HG02610 (cell line): ENCODE data around the gene PAH.
"Not testable (repeated sequence)": the region's sequence is repeated elsewhere in the genome, so short reads cannot be mapped to it uniquely, and the experiment has no call there.

Source experiments
- ATAC-seq: cut with Tn5 transposase; IDR thresholded peaks from one replicate; pipeline ENCODE4 v1.9.1; 2021; ENCODE audit warnings: mild to moderate bottlenecking, moderate library complexity; ENCODE audit not compliant: unreplicated experiment

The PAH gene

GRCh38 chr12:102833687-102834441 lies 83.2 kb downstream of the PAH start:
- no peak for ATAC-seq

DNA sequence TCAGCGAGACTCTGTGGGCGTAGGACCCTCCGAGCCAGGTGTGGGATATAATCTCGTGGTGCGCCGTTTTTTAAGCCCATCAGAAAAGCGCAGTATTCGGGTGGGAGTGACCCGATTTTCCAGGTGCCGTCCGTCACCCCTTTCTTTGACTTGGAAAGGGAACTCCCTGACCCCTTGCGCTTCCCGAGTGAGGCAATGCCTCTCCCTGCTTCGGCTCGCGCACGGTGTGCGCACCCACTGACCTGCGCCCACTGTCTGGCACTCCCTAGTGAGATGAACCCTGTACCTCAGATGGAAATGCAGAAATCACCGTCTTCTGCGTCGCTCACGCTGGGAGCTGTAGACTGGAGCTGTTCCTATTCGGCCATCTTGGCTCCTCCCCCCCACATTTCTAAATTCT lies 84.2 kb downstream of the PAH start:
- not testable (repeated sequence) for ATAC-seq

- no peak for ATAC-seq
Measured at GRCh38 chr12:102824218-102824835, 92.7 kb downstream of the PAH start.

DNA sequence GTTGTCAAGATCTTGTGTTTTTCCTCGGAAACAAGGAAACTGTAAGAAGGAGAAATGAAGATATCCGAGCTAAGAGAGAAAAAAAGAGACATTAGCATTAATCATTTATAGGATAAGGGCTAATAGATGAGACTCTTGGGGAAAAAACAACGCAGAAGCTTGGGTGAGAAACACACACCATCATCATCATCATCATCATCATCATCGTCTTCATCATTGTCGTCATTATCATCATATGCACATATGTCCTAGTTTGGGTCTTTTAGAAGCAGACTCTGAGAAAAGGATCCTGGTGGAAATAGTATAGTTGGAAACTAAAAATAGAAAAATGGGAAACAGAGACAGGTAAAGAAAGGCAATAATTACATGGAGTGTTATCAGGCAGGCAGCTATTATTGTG lies 95.9 kb downstream of the PAH start:
- no peak for ATAC-seq

DNA sequence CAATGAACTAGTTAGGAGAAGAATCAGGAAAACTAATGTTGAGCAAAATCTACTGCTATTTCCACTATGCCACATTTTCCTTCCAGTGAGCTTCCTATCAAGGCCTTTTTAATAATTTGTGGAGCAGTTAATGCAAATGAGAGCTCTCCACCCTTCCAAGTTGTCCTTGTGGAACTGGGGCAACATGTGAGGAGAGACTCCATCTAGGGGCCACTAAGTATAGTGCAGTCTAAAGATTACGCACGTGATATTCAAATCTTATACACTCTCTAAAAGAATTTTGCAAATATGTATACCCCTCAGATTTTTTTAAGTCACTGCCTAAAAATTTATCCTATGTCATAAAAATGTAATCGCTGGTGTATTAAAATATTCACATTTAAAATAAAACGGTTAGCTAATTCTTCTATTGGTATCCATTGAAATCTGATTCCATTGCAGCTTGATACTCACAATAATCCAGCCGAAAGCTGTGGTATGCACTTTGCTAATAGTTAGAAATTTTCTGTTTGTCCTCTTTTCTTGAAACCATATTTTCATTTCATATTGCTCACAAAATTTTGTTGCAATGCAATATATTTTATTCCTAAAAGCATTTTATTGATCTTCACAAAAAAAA lies 100.1 kb downstream of the PAH start:
- no peak for ATAC-seq

DNA sequence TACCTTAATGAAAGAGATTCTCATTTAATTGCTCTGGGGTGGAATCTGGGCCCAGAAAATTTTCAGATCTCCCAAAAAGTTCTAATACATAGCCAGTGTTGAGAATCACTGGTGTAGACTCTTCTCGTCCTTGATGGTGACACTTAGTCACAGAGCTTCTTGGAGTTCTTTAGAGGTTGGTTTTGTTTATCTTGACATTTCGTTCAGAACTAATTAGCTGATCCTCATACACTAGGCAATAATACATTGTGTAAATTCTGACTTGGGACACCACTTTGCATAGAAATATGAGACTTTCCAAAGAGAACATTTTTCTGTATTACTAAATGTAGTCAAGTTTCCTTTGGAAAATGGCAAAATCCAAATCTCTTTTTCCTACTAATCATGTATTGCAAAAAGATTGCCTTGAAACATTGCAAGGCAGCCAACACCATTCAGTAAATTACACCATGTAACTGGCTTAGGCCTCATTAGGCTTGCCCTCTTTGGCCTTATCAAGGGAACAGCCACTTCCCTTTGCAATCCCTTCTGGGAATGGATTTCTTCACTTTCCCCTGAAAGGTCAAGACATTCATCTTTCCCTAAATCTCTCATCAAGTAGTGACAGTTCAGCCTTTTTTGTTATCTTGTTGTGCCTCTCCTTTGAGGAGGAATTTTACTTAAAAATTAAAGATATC lies 102.2 kb downstream of the PAH start:
- ATAC-seq, result no peak

DNA sequence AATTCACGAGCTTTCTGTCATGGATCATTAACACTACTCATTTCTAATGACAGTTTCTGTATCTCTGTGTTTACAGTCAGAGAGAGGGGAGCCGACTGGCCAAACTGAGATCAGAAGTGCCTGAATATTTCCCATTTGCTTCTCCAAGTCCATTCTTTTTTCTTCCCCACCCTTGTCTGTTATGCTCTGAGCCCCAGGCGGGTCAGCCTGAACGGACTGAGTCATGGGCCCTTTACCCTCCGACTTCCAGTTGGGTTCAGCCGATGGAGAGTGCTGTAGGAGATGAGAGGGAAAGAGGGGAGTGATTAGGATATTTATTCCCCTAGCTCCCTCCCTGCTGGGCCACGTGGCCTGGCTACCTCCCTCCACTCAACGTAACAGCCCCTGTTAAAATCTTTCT lies 104.7 kb downstream of the PAH start:
- ATAC-seq, result no peak

DNA sequence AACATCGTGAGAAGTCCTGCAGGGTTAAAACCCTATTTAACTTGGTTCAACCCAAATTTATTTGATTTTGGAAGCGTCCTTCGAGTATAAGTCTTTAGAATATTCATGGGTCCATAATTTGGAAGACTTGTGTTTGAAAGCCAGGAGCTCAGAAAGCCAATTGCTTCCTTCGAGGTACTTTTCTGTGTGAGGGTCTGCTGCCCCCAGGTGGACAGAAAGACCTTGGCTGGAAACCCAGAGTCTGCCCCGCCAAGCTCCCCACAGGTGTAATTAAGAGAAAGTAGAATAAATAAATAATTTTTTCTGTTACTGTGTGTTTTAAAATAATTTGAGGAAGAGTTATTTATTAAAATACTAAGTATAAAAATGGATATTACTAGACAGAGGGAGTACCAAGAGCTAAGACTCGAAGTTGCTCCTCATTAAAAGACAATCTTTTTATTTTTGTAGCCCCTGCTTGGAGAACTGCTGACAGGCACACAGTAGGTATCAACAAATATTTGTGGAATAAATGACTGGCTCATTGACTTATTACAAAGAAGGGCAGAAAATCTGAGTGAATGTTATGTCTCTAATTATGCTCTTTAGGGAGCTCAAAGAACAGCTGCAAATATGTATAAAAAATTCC lies 105.8 kb downstream of the PAH start:
- no peak for ATAC-seq

GRCh38 chr12:102808412-102808811 lies 108.6 kb downstream of the PAH start:
- no peak for ATAC-seq

- ATAC-seq, result no peak
Measured at GRCh38 chr12:102806592-102806991, 110.5 kb downstream of the PAH start.

- no peak for ATAC-seq
Measured at GRCh38 chr12:102806110-102806509, 110.9 kb downstream of the PAH start.

DNA sequence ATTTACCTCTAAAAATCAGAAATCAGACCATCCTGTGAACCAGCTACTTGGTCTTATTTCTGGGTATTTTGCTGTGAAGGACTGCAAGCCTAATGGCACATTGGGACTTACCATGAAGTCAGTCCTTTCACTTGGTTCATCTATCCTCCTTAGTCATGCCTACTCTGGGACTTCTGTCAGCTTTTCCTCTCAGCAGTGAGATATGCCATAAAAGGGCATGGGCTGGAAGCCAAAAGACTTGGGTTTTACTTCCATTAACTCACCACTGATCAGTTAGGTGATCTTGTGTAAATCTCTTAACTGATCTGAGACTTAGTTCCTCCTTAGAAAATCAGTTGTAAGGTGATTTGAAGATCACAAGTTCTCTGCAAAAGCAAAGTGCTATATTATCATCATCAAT lies 116.5 kb downstream of the PAH start:
- no peak for ATAC-seq

DNA sequence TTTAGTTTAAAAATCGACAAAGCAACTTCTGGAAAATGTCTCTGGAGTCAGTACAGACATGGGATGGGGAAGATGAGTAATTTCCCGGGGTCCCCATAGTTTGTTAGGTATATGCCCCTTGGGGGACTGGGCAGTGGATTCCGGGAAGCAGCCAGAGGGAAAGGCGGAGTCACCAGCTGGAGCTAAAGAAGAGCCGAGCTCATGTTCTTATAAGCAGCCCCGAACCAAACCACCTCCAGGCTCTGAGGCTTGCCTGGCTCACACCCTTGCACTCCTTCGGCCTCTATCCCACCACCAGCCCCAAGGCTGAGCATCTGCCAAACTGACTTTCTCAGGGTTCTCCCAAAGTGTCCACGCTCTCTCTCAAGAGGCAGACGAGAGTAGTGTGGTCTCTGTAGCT lies 117.8 kb downstream of the PAH start:
- no peak for ATAC-seq

DNA sequence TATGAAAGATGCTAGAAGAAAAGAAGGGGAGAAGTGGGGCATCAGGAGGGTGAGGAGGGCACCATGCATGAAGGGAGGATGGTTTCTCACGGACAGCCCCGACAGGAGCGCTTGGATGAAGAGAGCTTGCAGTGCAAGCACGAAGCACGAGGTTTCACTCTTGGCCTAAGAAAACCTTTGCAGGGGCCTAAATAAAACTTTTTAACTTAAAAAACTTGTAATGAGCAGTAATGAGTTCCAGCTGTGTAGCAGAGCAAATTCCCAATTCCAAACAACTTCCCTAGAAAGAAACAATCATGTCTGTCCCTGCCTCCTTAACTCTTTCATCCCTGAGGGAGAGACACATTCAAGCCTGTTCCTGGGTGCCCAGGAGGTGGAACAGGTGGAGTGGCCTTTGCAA lies 119.5 kb downstream of the PAH start:
- ATAC-seq, result no peak

- no peak for ATAC-seq
Measured at GRCh38 chr12:102793921-102794320, 123.1 kb downstream of the PAH start.
